Measurements from ENCODE around the gene ZBTB21.

DNA sequence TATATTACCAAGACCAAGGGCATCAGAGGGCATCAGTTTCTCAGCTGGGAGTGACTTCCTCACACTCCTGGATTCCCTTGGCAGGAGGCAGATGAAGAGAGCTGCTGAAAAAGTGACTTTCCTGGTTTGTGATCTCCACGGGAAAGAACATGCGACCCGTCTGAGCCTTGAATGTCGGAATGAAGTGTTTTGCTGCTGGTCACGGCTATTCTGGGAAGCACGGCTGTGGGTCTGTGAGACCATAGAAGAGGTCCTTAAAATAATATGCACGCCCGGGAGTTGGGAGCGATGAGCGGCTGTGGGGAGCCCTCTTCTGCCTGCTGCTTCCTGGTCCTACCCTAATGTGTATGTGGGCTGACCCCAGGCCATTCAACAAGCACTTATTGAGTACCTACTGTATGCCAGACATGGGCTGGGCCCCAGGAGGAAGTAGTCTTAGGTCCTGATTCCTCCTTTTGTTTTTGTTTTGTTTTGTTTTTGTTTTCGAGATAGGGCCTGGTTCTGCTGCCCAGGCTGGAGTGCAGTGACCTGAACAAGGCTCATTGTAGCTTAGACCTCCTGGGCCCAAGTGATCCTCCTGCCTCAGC is 47.8 kb upstream of the ZBTB21 start:
- TF ChIP-seq ZNF565 (CRISPR knock-in tag; conservative IDR thresholded peaks at IDR 0.05; ENCODE audit: low read depth) (no peak), RARB (CRISPR knock-in tag; IDR thresholded peaks at IDR 0.05) (no peak), SNAI2 (CRISPR knock-in tag; IDR thresholded peaks at IDR 0.05) (no peak), ARNTL (CRISPR knock-in tag; IDR thresholded peaks at IDR 0.05; ENCODE audit: borderline replicate concordance, low read depth) (no peak)
